ENCODE measurements around the gene OR5AU1.

OR5AU1 gene

GRCh38 chr14:21155963-21156362 lies at the start of gene OR5AU1:
OR5AU1 (minus strand) TSS chr14:21156063; CDS start chr14:21155872, 191 bp downstream.
- no peak for DNase-seq

GRCh38 chr14:21205026-21205677 lies 49.3 kb upstream of the OR5AU1 start:
- no peak for DNase-seq

GRCh38 chr14:21204167-21205025 lies 48.5 kb upstream of the OR5AU1 start:
- no peak for DNase-seq

GRCh38 chr14:21203470-21204166 lies 47.8 kb upstream of the OR5AU1 start:
- DNase-seq: no peak

- no peak for DNase-seq
Measured at GRCh38 chr14:21202463-21203358, 46.8 kb upstream of the OR5AU1 start.

- no peak for DNase-seq
Measured at GRCh38 chr14:21201732-21202462, 46.0 kb upstream of the OR5AU1 start.

GRCh38 chr14:21200752-21201461 lies 45.0 kb upstream of the OR5AU1 start:
- no peak for DNase-seq

GRCh38 chr14:21199611-21200560 lies 44.0 kb upstream of the OR5AU1 start:
- DNase-seq: no peak

- DNase-seq: no peak
Measured at GRCh38 chr14:21197418-21198205, 41.7 kb upstream of the OR5AU1 start.

- no peak for DNase-seq
Measured at GRCh38 chr14:21194597-21194996, 38.7 kb upstream of the OR5AU1 start.

- no peak for DNase-seq
Measured at GRCh38 chr14:21192875-21193535, 37.1 kb upstream of the OR5AU1 start.

- DNase-seq: no peak
Measured at GRCh38 chr14:21192447-21192822, 36.6 kb upstream of the OR5AU1 start.

- DNase-seq: peak; percentile 64
Measured at GRCh38 chr14:21191809-21192446, 36.1 kb upstream of the OR5AU1 start.

GRCh38 chr14:21191261-21191808 lies 35.5 kb upstream of the OR5AU1 start:
- no peak for DNase-seq

- DNase-seq: no peak
Measured at GRCh38 chr14:21185491-21185890, 29.6 kb upstream of the OR5AU1 start.

- DNase-seq: no peak
Measured at GRCh38 chr14:21184254-21184653, 28.4 kb upstream of the OR5AU1 start.

- no peak for DNase-seq
Measured at GRCh38 chr14:21182166-21182565, 26.3 kb upstream of the OR5AU1 start.

- no peak for DNase-seq
Measured at GRCh38 chr14:21171128-21171527, 15.3 kb upstream of the OR5AU1 start.

Measured in stimulated activated CD4-positive, alpha-beta T cell treated with anti-CD3 and anti-CD28 coated beads, Interleukin-4, amount 100 ng/mL, for 1 hour (primary cell).